Stimulated activated CD4-positive, alpha-beta T cell treated with anti-CD3 and anti-CD28 coated beads, Interleukin-1b, Interleukin-23, amount 100 ng/mL, for 48 hours (primary cell): ENCODE results near the gene GAS7.
"Not testable (repeated sequence)": the region's sequence is repeated elsewhere in the genome, so short reads cannot be mapped to it uniquely, and the experiment has no call there.

Source experiments
- DNase-seq: peaks from one replicate; pipeline ENCODE4 v3.0.0-alpha.2; 2020

Gene GAS7

GRCh38 chr17:9932491-9932890 is 265.9 kb downstream of the GAS7 start:
- DNase-seq: no peak

- DNase-seq: no peak
These were observed 267.2 kb downstream of the GAS7 start for GRCh38 chr17:9931144-9931741.

GRCh38 chr17:9929871-9930270 is 268.5 kb downstream of the GAS7 start:
- DNase-seq: no peak

DNA sequence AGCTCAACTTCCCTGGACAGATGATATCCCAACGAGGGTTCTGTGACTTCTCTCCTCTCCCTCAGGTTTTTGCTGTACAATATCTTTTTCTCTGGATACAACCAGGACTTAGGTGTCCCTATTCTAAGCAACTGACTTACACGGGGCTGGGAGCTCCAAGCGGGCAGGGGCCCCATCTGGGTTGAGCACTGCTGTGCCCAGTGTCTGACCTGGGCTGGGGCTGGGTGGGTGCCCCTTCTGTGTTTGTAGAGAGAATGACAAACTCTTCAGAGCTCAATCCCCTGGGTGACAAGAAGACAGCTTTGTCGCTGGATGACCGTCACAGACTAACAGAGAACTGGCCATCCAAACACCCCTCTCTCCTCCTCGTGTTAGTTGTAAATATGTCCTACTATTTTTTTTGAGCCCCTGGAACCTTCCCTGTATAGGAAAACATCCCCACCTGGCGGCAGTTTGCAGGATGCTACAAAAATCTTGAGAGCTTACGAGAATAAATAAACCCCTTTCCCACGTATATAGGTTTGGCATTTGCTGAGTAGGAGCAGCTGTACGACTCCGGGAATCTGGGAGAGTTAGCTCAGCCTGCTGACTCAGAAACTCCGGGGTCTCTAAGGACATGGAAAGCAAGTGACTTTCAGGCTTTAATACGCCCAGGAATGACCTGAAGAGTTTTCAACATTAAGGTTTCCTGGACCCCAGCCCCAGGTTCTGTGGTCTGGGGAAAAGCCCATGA is 269.6 kb downstream of the GAS7 start:
- DNase-seq: no peak

GRCh38 chr17:9926150-9926804 is 272.1 kb downstream of the GAS7 start:
- no peak for DNase-seq

DNA sequence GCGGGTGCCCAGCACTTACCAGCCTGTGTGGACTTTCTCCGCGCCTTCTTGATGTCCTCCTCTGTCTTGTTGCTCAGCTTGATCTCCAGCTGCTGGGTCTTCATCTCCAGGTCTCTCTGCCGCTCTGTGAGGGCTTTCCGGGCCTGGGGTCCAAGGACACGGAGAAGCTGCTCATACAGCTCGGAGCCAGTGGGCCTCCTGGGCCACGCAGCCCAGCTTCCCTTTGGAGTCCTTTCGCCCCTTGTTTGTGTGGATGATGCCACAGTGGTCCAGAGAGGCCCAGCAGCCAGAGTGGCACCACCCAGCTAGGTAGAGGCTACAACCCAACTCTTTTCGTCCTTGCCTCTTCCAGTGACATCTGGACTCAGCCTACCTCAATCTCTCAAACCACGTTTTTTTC is 272.9 kb downstream of the GAS7 start:
- no peak for DNase-seq

DNA sequence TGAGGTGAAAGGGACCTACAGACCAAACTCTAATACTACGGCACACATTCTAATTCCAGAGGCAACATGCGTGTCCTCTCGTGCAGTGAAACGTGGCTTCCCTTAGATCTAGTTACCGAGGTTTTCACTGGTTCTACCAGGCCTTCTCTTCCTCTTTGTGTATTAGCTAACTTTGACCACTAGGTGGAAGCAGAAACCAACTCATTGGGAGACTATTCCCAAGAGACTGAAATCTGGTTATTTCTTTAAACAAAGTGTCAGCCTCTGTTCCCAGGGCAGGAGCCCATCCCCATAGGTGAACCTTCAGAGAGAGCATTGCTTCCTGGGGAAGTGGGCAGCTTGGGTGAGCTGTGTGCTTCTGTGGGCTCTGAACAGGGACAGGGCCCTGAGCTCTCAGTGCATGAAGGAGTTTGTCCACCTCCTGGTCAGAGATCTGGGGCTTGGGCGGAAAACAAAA is 273.6 kb downstream of the GAS7 start:
- no peak for DNase-seq

GRCh38 chr17:9922012-9922848 is 276.2 kb downstream of the GAS7 start:
- no peak for DNase-seq

GRCh38 chr17:9921216-9921615 is 277.2 kb downstream of the GAS7 start:
- not testable (repeated sequence) for DNase-seq

GRCh38 chr17:9918804-9919352 is 279.5 kb downstream of the GAS7 start:
- no peak for DNase-seq

- DNase-seq: no peak
These were observed 280.1 kb downstream of the GAS7 start for GRCh38 chr17:9918352-9918751.

GRCh38 chr17:9917801-9918200 is 280.6 kb downstream of the GAS7 start:
- no peak for DNase-seq

GRCh38 chr17:9917131-9917530 is 281.3 kb downstream of the GAS7 start:
- DNase-seq: no peak

- no peak for DNase-seq
These were observed 282.3 kb downstream of the GAS7 start for GRCh38 chr17:9916108-9916507.

GRCh38 chr17:9913476-9913875 is 284.9 kb downstream of the GAS7 start:
- no peak for DNase-seq

- no peak for DNase-seq
These were observed 286.0 kb downstream of the GAS7 start for GRCh38 chr17:9912121-9913099.

DNA sequence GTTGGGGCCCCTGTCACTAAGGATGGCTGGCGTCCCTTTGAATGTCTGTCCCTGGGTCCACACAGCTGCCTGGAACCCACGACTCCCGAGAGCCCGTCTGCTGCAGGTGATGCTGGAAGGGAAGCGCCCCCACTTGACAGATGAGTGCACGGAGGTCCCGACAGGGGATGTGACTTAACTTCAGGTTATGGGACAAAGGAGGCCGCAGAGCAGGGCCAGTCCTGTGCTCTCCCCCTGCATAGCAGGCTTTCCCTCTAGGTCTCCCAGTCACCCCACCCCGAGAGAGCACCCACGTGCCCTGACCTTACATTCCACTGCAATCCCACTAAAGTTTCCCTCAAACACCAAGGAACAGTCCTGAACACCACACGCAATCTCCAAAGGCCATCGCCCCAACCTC is 287.3 kb downstream of the GAS7 start:
- DNase-seq: no peak

DNA sequence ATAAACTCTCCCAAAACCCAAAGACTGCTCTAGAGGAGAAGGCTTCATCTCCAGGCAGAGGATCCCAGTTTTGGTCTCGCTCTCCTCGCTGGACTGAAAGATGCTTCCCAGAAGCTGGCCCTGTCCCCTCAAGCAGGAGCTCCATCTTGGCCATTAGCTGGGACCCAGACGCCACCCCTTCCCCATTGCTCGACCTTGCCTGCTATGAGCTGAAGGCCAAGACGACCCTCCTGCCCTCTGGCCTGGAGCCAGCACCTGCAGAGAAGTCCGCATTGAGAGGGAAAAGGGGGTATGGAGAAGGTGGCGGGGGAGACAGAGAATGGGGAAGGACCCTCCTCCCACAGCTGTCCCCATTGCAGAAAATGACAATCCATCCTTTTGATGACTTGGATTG is 289.8 kb downstream of the GAS7 start:
- no peak for DNase-seq

- no peak for DNase-seq
These were observed 290.3 kb downstream of the GAS7 start for GRCh38 chr17:9907883-9908648.

- no peak for DNase-seq
These were observed 291.3 kb downstream of the GAS7 start for GRCh38 chr17:9907131-9907530.

GRCh38 chr17:9906616-9907015 is 291.8 kb downstream of the GAS7 start:
- no peak for DNase-seq
